K562 (cell line): ENCODE results near the gene ABRAXAS1. TPM values are rescaled to one million over a fixed set of nuclear protein-coding genes. Genes with fewer than 3 reads are reported as not detected.
A peak's percentile ranks its signal among the peaks of the same experiment; 100 is the strongest.
"Not testable (repeated sequence)": the region's sequence is repeated elsewhere in the genome, so short reads cannot be mapped to it uniquely, and the experiment has no call there.

ENCODE experiments used
- CBX3 ChIP-seq, 2 experiments: IDR thresholded peaks; 1 replicate in 1 of 2; 2 replicates in 1 of 2; pipeline ENCODE4 v1.6.1; 2012; ENCODE audit warnings: inconsistent platforms in 2 of 2, low read length in 2 of 2, borderline replicate concordance in 1 of 2, control low read depth in 1 of 2
- DMBX1 ChIP-seq: fragments of 250-450 bp; sonication (Bioruptor Pico); IDR thresholded peaks from 2 replicates; pipeline ENCODE4 v1.8.0; 2022; ENCODE audit warnings: inconsistent platforms, mild to moderate bottlenecking, moderate library complexity, borderline replicate concordance
- EHMT2 ChIP-seq: fragments of 450-650 bp; IDR thresholded peaks from 2 replicates; pipeline ENCODE4 v1.6.1; 2018; ENCODE audit warnings: antibody characterized with exemption
- EP400 ChIP-seq: fragments of 450-650 bp; IDR thresholded peaks from 2 replicates; pipeline ENCODE4 v1.6.1; 2017; ENCODE audit warnings: antibody characterized with exemption, mild to moderate bottlenecking, moderate library complexity
- LARP7 ChIP-seq: fragments of 450-650 bp; IDR thresholded peaks from 2 replicates; pipeline ENCODE4 v1.6.1; 2016
- MAZ ChIP-seq, 2 experiments: fragments of 450-650 bp in 1 of 2; sonication (generic) in 1 of 2; formaldehyde crosslinking; IDR thresholded peaks in 1 of 2; conservative IDR thresholded peaks in 1 of 2; 2 replicates each; pipeline versions ENCODE4 v1.4.0 to v1.5.0; 2020; ENCODE audit warnings: mild to moderate bottlenecking in 1 of 2, missing genetic modification reagents in 1 of 2
- MCM7 ChIP-seq, 2 experiments: fragments of 450-650 bp; IDR thresholded peaks; 2 replicates each; pipeline ENCODE4 v1.6.1; 2016 to 2018
- NFRKB ChIP-seq: fragments of 450-650 bp; IDR thresholded peaks from 2 replicates; pipeline ENCODE4 v1.6.1; 2016; ENCODE audit warnings: low read depth
- NR2C1 ChIP-seq, 2 experiments: fragments of 450-650 bp; IDR thresholded peaks; 2 replicates each; pipeline ENCODE4 v1.6.1; 2017; ENCODE audit warnings: mild to moderate bottlenecking in 2 of 2, antibody characterized with exemption in 1 of 2, inconsistent platforms in 1 of 2, missing compliant biosample characterization in 1 of 2, missing genetic modification characterization in 1 of 2
- PHB2 ChIP-seq: fragments of 450-650 bp; IDR thresholded peaks from 2 replicates; pipeline ENCODE4 v1.6.1; 2017; ENCODE audit warnings: low read depth
- PHF20 ChIP-seq: fragments of 450-650 bp; IDR thresholded peaks from 2 replicates; pipeline ENCODE4 v1.6.1; 2018; ENCODE audit not compliant: partially characterized antibody
- SMC3 ChIP-seq: conservative IDR thresholded peaks from 2 replicates; pipeline ENCODE4 v1.6.1; 2011; ENCODE audit warnings: low read depth, low read length, improper control_type of control experiment; ENCODE audit not compliant: insufficient read depth
- YY1 ChIP-seq, 3 experiments: IDR thresholded peaks; 2 replicates each; pipeline ENCODE4 v1.6.1; 2011; ENCODE audit warnings: low read length in 2 of 3, mild to moderate bottlenecking in 2 of 3, moderate library complexity in 2 of 3, borderline replicate concordance in 1 of 3, control low read depth in 1 of 3, low read depth in 1 of 3; ENCODE audit not compliant: insufficient read depth in 3 of 3, insufficient replicate concordance in 2 of 3, control insufficient read depth in 1 of 3, insufficient read length in 1 of 3; ENCODE audit errors: extremely low read depth in 1 of 3
- polyA plus RNA-seq, 8 experiments: library from polyadenylated mRNA; depleted of rRNA in 4 of 8; stranded (reverse) in 5 of 8; unstranded in 3 of 8; fragments of >200 nt; fragmentation: Nextera tagmentation in 2 of 8; fragmentation: Illumina TruSeq in 1 of 8; extraction: Ambion mirVana in 2 of 8; extraction: Trizol in 1 of 8; gene quantifications; 2 replicates each; pipeline versions ENCODE4 v1.2.1 to v1.2.3, GENCODE V29; 2011 to 2014; ENCODE audit warnings: inconsistent platforms in 1 of 8, missing spikeins in 1 of 8
- total RNA-seq, 7 experiments: library from RNA; depleted of rRNA in 6 of 7; stranded (reverse); fragments of >200 nt in 6 of 7; fragmentation: Illumina TruSeq in 2 of 7; extraction: Trizol in 2 of 7; gene quantifications; 2 replicates each; pipeline versions ENCODE4 v1.2.1 to v1.2.3, GENCODE V29; 2011 to 2021; ENCODE audit warnings: low replicate concordance in 1 of 7
- TF ChIP-seq, protein P1 (sequence below): fragments of 450-650 bp; IDR thresholded peaks from 2 replicates; pipeline ENCODE4 v1.6.1; 2017; ENCODE audit warnings: antibody characterized with exemption, mild to moderate bottlenecking
- TF ChIP-seq, protein P2 (sequence below): fragments of 450-650 bp; IDR thresholded peaks from 2 replicates; pipeline ENCODE4 v1.6.1; 2016; ENCODE audit warnings: missing biosample characterization, missing genetic modification characterization
- TF ChIP-seq, protein P3 (sequence below), 2 experiments: fragments of 450-650 bp; IDR thresholded peaks; 2 replicates each; pipeline ENCODE4 v1.6.1; 2018; ENCODE audit warnings: mild to moderate bottlenecking in 2 of 2, low read depth in 1 of 2; ENCODE audit not compliant: partially characterized antibody in 2 of 2

Gene ABRAXAS1
- total and polyA plus RNA-seq, 9 of the 15 experiments (the other 6 are each of a cell fraction or from before 2014, with no cell fraction given): 10.8 to 48.3 (median 22.1) TPM

DNA sequence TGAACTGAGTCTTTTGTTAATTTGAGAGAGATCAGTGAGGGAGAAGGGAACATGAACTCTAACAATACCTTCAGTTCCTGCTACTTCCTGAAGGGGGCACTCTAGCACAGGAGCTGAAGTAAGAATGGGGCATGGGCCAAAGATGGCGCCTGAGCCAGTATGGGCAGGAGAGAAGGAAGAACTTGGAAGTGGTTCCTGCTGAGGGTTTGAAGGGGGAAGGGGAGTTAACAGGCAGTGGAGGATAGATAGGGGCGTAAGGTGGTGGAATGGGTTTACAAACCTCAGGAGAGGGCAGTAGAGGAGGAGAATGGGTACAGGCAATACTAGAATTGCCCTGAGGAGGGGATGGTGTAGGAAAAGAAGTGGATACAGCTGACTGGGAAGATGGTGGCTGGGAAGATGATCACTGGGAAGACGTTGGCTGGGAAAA is 24.3 kb upstream of the ABRAXAS1 start (continued):
- TF ChIP-seq, protein P1, sequence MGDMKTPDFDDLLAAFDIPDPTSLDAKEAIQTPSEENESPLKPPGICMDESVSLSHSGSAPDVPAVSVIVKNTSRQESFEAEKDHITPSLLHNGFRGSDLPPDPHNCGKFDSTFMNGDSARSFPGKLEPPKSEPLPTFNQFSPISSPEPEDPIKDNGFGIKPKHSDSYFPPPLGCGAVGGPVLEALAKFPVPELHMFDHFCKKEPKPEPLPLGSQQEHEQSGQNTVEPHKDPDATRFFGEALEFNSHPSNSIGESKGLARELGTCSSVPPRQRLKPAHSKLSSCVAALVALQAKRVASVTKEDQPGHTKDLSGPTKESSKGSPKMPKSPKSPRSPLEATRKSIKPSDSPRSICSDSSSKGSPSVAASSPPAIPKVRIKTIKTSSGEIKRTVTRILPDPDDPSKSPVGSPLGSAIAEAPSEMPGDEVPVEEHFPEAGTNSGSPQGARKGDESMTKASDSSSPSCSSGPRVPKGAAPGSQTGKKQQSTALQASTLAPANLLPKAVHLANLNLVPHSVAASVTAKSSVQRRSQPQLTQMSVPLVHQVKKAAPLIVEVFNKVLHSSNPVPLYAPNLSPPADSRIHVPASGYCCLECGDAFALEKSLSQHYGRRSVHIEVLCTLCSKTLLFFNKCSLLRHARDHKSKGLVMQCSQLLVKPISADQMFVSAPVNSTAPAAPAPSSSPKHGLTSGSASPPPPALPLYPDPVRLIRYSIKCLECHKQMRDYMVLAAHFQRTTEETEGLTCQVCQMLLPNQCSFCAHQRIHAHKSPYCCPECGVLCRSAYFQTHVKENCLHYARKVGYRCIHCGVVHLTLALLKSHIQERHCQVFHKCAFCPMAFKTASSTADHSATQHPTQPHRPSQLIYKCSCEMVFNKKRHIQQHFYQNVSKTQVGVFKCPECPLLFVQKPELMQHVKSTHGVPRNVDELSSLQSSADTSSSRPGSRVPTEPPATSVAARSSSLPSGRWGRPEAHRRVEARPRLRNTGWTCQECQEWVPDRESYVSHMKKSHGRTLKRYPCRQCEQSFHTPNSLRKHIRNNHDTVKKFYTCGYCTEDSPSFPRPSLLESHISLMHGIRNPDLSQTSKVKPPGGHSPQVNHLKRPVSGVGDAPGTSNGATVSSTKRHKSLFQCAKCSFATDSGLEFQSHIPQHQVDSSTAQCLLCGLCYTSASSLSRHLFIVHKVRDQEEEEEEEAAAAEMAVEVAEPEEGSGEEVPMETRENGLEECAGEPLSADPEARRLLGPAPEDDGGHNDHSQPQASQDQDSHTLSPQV: 0 out of 2 replicates have a peak, but pooled peaks have one; percentile 40
- TF ChIP-seq MAZ (CRISPR knock-in tag; conservative IDR thresholded peaks at IDR 0.05 in 1 of 2, IDR thresholded peaks at IDR 0.05 in 1 of 2): peak in 1 of 2 experiments; percentile 15; a peak in 1 of 4 replicates
- TF ChIP-seq PHB2: peak; percentile 64
- peak; percentile 60; the same call in 1 of the 2 replicates for TF ChIP-seq LARP7
- peak; percentile 47; the same call in 1 of the 2 replicates for TF ChIP-seq NFRKB
- peak; percentile 87 for TF ChIP-seq EHMT2
- TF ChIP-seq NR2C1 (IDR thresholded peaks at IDR 0.05): 0 out of 2 replicates have a peak, but pooled peaks have one; percentile 26
- not testable (repeated sequence) for TF ChIP-seq NR2C1 (tag; IDR thresholded peaks at IDR 0.05)
- peak; percentile 69 for TF ChIP-seq SMC3
- 0 out of 3 replicates have a peak, but pooled peaks of 1 of the 2 experiments have one; percentile 37 for TF ChIP-seq CBX3 (IDR thresholded peaks at IDR 0.05; ENCODE audit: borderline replicate concordance in 1 of 2, low read length in 2 of 2)
- peak; percentile 19; the same call in 1 of the 2 replicates for TF ChIP-seq EP400
- TF ChIP-seq, protein P2, sequence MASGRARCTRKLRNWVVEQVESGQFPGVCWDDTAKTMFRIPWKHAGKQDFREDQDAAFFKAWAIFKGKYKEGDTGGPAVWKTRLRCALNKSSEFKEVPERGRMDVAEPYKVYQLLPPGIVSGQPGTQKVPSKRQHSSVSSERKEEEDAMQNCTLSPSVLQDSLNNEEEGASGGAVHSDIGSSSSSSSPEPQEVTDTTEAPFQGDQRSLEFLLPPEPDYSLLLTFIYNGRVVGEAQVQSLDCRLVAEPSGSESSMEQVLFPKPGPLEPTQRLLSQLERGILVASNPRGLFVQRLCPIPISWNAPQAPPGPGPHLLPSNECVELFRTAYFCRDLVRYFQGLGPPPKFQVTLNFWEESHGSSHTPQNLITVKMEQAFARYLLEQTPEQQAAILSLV (tag): 0 out of 2 replicates have a peak, but pooled peaks have one; percentile 32
- TF ChIP-seq PHF20: peak; percentile 45
- TF ChIP-seq, protein P3, sequence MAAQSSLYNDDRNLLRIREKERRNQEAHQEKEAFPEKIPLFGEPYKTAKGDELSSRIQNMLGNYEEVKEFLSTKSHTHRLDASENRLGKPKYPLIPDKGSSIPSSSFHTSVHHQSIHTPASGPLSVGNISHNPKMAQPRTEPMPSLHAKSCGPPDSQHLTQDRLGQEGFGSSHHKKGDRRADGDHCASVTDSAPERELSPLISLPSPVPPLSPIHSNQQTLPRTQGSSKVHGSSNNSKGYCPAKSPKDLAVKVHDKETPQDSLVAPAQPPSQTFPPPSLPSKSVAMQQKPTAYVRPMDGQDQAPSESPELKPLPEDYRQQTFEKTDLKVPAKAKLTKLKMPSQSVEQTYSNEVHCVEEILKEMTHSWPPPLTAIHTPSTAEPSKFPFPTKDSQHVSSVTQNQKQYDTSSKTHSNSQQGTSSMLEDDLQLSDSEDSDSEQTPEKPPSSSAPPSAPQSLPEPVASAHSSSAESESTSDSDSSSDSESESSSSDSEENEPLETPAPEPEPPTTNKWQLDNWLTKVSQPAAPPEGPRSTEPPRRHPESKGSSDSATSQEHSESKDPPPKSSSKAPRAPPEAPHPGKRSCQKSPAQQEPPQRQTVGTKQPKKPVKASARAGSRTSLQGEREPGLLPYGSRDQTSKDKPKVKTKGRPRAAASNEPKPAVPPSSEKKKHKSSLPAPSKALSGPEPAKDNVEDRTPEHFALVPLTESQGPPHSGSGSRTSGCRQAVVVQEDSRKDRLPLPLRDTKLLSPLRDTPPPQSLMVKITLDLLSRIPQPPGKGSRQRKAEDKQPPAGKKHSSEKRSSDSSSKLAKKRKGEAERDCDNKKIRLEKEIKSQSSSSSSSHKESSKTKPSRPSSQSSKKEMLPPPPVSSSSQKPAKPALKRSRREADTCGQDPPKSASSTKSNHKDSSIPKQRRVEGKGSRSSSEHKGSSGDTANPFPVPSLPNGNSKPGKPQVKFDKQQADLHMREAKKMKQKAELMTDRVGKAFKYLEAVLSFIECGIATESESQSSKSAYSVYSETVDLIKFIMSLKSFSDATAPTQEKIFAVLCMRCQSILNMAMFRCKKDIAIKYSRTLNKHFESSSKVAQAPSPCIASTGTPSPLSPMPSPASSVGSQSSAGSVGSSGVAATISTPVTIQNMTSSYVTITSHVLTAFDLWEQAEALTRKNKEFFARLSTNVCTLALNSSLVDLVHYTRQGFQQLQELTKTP (IDR thresholded peaks at IDR 0.05; ENCODE audit: low read depth in 1 of 2, partially characterized antibody in 2 of 2): peak in 1 of 2 experiments; percentile 24
- TF ChIP-seq YY1 (IDR thresholded peaks at IDR 0.05; ENCODE audit: borderline replicate concordance in 1 of 3, control insufficient read depth in 1 of 3, extremely low read depth in 1 of 3, insufficient read depth in 3 of 3, insufficient read length in 1 of 3, insufficient replicate concordance in 2 of 3, low read depth in 1 of 3, low read length in 2 of 3): peak; percentile 55 to 92 (median 86)
- peak; percentile 36; the same call in 1 of the 2 replicates for TF ChIP-seq DMBX1 (CRISPR knock-in tag)
- TF ChIP-seq MCM7 (IDR thresholded peaks at IDR 0.05): peak in 1 of 2 experiments; percentile 68; a peak in 1 of 4 replicates
